Natural killer cell (primary cell): ENCODE data around the gene MOB3C. TPM values are rescaled to one million over a fixed set of nuclear protein-coding genes. Genes with fewer than 3 reads are reported as not detected.
A peak's percentile ranks its signal among the peaks of the same experiment; 100 is the strongest.

ENCODE experiments used
- ATAC-seq, 3 donors: fragments of 150-1000 bp in 2 of 3; fragments of 200-7000 bp in 1 of 3; cut with Tn5 transposase; 1 replicate in 1 of 3; 2 replicates in 2 of 3; pipeline ENCODE4 v1.10.0; 2021; ENCODE audit warnings: mild to moderate bottlenecking in 2 of 3, moderate library complexity in 2 of 3
- DNase-seq, 2 donors: peaks; one replicate each; pipeline versions ENCODE4 v3.0.0 to v3.0.0-alpha.2; 2013 to 2021; ENCODE audit warnings: mixed read lengths in 1 of 2
- H3K27ac ChIP-seq: one replicate; pipeline ENCODE4 v1.5.1; 2013; ENCODE audit warnings: mild to moderate bottlenecking, low read length
- H3K27me3 ChIP-seq: one replicate; pipeline ENCODE4 v1.6.1; 2013; ENCODE audit warnings: low read length; ENCODE audit not compliant: control insufficient read depth, insufficient read depth
- H3K36me3 ChIP-seq: one replicate; pipeline ENCODE4 v1.6.1; 2013; ENCODE audit warnings: low read length; ENCODE audit not compliant: control insufficient read depth, insufficient read depth
- H3K4me1 ChIP-seq: one replicate; pipeline ENCODE4 v1.6.1; 2013; ENCODE audit warnings: low read length; ENCODE audit not compliant: control insufficient read depth, insufficient read depth
- H3K4me3 ChIP-seq: one replicate; pipeline ENCODE4 v1.5.1; 2013; ENCODE audit warnings: low read length
- H3K9me3 ChIP-seq: one replicate; pipeline ENCODE4 v1.6.1; 2013; ENCODE audit warnings: low read length; ENCODE audit not compliant: control insufficient read depth, insufficient read depth
- H3K27ac Mint-ChIP-seq, 2 donors: one replicate each; pipeline ENCODE4 v1.8.0; 2022; ENCODE audit warnings: mild to moderate bottlenecking in 2 of 2, mixed read lengths in 2 of 2, moderate library complexity in 1 of 2
- H3K27me3 Mint-ChIP-seq, 2 donors: one replicate each; pipeline ENCODE4 v1.8.0; 2022; ENCODE audit warnings: low read depth in 2 of 2, mixed read lengths in 2 of 2
- H3K36me3 Mint-ChIP-seq: one replicate; pipeline ENCODE4 v1.8.0; 2022; ENCODE audit warnings: mixed read lengths
- H3K4me1 Mint-ChIP-seq, 2 donors: one replicate each; pipeline ENCODE4 v1.8.0; 2022; ENCODE audit warnings: mixed read lengths in 2 of 2
- H3K4me3 Mint-ChIP-seq: one replicate; pipeline ENCODE4 v1.8.0; 2022; ENCODE audit warnings: mild to moderate bottlenecking, moderate library complexity, mixed read lengths
- H3K9me3 Mint-ChIP-seq, 2 donors: one replicate each; pipeline ENCODE4 v1.8.0; 2022; ENCODE audit warnings: mixed read lengths in 2 of 2
- WGBS: methylation state at CpG from one replicate; pipeline ENCODE4 v1.1.7; 2013; ENCODE audit warnings: missing lambda C conversion rate; ENCODE audit not compliant: insufficient coverage; 5-methylcytosine and 5-hydroxymethylcytosine counted together
- intact Hi-C: fragments of 100-400 bp; cut with micrococcal nuclease; formaldehyde crosslinking; loops from one replicate; pipeline ENCODE4 v1.14.2; 2022
- total RNA-seq, 4 donors: library from RNA; stranded (reverse); fragments of 120-200 nt in 1 of 4; gene quantifications; one replicate each; pipeline versions ENCODE4 v1.2.3 to v1.2.4, GENCODE V29; 2013 to 2022
- TF ChIP-seq, protein P1 (sequence below): fragments of 200-600 bp; IDR thresholded peaks from one replicate; pipeline ENCODE4 v1.8.0; 2022; ENCODE audit warnings: antibody characterized with exemption

MOB3C gene
- total RNA-seq, 3 donors from 2014 or later (not counting 1 experiment from before 2014, with no cell fraction given), result 16.7 to 25.1 (median 19.2) TPM

DNA sequence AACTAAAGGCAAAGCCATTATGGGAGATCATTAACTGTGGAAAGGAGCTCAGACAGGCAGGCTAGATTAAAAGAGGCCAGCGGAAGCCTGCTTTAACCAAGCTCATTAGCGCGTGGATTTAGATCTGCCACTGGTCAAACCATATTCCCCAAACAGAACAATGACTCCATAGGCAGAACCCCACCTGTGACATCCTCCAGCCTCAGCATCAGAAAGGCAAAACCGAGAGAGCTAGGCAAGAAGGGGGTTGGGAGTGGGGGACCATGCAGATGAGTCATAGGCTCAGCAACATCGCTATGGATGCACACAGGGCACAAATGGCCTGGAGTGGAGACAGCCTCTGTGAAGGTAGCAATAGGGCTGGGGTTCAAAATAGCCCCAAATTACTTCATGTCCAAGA, 33.1 kb downstream of the MOB3C start:
- H3K27ac Mint-ChIP-seq, result peak overlapping the region; percentile 84
- H3K36me3 Mint-ChIP-seq, result no peaks in the 10 kb centered on the region
- no peaks in the 10 kb centered on the region for H3K9me3 Mint-ChIP-seq
- ATAC-seq (no peak), DNase-seq (no peak)
- intact Hi-C loops, result no loop called here
- Histone ChIP-seq H3K27me3 (no peaks in the 10 kb centered on the region), H3K36me3 (peaks cover 38% of the 10 kb centered on the region), H3K27ac (no peak overlapping the region), H3K9me3 (no peaks in the 10 kb centered on the region), H3K4me1 (peaks cover 21% of the 10 kb centered on the region), H3K4me3 (no peak overlapping the region)
- H3K27me3 Mint-ChIP-seq, result no peaks in the 10 kb centered on the region
- no peak overlapping the region for H3K4me3 Mint-ChIP-seq
- TF ChIP-seq, protein P1, sequence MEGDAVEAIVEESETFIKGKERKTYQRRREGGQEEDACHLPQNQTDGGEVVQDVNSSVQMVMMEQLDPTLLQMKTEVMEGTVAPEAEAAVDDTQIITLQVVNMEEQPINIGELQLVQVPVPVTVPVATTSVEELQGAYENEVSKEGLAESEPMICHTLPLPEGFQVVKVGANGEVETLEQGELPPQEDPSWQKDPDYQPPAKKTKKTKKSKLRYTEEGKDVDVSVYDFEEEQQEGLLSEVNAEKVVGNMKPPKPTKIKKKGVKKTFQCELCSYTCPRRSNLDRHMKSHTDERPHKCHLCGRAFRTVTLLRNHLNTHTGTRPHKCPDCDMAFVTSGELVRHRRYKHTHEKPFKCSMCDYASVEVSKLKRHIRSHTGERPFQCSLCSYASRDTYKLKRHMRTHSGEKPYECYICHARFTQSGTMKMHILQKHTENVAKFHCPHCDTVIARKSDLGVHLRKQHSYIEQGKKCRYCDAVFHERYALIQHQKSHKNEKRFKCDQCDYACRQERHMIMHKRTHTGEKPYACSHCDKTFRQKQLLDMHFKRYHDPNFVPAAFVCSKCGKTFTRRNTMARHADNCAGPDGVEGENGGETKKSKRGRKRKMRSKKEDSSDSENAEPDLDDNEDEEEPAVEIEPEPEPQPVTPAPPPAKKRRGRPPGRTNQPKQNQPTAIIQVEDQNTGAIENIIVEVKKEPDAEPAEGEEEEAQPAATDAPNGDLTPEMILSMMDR, result no peak
- peaks cover 24 to 35% of the 10 kb centered on the region in 2 donors for H3K4me1 Mint-ChIP-seq
- WGBS, result 91% methylated on average over 5 of the region's 5 CpGs

DNA sequence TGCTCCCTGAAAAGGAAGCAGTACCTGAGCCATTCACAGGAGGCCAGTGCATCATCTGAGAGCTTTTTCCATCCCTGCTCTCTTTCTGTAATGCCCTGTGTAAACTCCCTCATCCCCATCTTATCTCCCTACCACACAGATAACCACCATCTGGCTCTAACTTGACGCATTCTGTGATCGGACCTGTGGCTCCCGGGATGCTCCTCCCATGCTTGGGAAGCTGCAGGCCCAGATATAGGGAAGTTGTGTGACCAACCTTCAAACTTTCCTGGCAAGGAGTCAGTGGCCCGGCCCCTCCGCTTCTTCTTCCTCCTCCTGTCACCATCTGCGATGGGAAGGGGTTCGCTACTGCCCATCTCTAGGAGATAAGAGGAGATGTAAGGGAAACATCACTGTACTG, 33.6 kb downstream of the MOB3C start:
- TF ChIP-seq, protein P1, result no peak
- intact Hi-C loops, result no loop called here
- no peaks in the 10 kb centered on the region for H3K9me3 Mint-ChIP-seq
- H3K27ac Mint-ChIP-seq, result peak overlapping the region; percentile 84
- no peak overlapping the region for H3K4me3 Mint-ChIP-seq
- peaks cover 24 to 35% of the 10 kb centered on the region in 2 donors for H3K4me1 Mint-ChIP-seq
- no peak for ATAC-seq
- Histone ChIP-seq H3K4me1 (peaks cover 21% of the 10 kb centered on the region), H3K27me3 (no peaks in the 10 kb centered on the region), H3K27ac (no peak overlapping the region), H3K4me3 (no peak overlapping the region), H3K36me3 (peaks cover 40% of the 10 kb centered on the region), H3K9me3 (no peaks in the 10 kb centered on the region)
- 91% methylated on average over 3 of the region's 7 CpGs for WGBS
- H3K27me3 Mint-ChIP-seq, result no peaks in the 10 kb centered on the region
- DNase-seq, result no peak
- H3K36me3 Mint-ChIP-seq, result no peaks in the 10 kb centered on the region

DNA sequence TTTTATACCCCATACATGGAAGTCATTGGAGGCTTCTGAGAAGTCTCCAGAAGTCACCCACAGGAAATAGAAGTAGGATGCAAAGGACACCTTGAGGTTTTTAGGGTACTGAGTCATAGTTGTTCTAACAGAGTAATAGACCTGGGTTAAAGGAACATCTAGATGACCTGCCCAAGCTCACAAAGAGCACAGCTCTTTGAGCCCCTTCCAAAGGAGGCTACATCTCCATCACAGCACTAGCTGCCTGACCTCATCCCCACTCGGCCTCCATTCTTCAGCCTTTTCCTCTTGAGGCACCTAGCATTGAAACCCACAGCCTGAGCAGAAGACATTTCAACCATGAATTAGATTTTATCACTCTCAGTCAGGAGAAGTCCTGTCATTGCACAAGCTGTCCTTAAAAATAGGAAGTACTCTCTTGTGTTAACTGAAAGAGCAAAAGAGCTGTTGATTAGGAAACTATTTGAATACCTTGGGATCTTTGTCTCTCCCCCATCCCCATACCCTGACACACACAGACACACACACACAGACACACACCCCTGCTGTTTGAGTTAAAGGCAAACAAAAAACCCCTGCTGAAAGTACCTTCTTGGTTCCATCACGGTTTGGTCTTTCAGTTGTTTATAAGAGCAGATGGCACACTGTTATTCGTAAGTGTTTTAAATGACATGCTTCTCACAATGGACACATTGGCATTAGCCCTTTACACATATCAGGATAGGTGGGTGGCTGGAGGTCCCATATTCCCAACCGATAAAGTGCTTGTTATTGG, 34.7 kb downstream of the MOB3C start:
- Mint-ChIP-seq H3K27me3 (no peaks in the 10 kb centered on the region), H3K4me3 (peak overlapping the region; percentile 61), H3K9me3 (no peaks in the 10 kb centered on the region), H3K27ac (peak overlapping the region; percentile 84), H3K36me3 (no peaks in the 10 kb centered on the region), H3K4me1 (peaks cover 24 to 35% of the 10 kb centered on the region in 2 donors)
- peak in 1 of 2 donors; percentile 17 for DNase-seq
- ATAC-seq, result peak; percentile 38 to 80 (median 58)
- Histone ChIP-seq H3K27me3 (no peaks in the 10 kb centered on the region), H3K36me3 (peaks cover 46% of the 10 kb centered on the region), H3K4me3 (no peak overlapping the region), H3K4me1 (peaks cover 21% of the 10 kb centered on the region), H3K27ac (no peak overlapping the region), H3K9me3 (no peaks in the 10 kb centered on the region)
- 78% methylated on average over 4 of the region's 4 CpGs for WGBS
- intact Hi-C loops, result no loop called here
- TF ChIP-seq, protein P1, result no peak
